Measurements from ENCODE around the gene SLC25A11.

SLC25A11 gene

GRCh38 chr17:4969551-4970173 is 29.8 kb upstream of the SLC25A11 start:
- Mint-ChIP-seq H3K27ac (no peak overlapping the region), H3K36me3 (ENCODE audit: low read depth) (peaks cover 50% of the 10 kb centered on the region)

GRCh38 chr17:4969047-4969550 is 29.3 kb upstream of the SLC25A11 start:
- Mint-ChIP-seq H3K27me3 (no peaks in the 10 kb centered on the region), H3K27ac (no peak overlapping the region), H3K9me3 (no peaks in the 10 kb centered on the region), H3K4me3 (no peak overlapping the region), H3K36me3 (ENCODE audit: low read depth) (peaks cover 45% of the 10 kb centered on the region), H3K4me1 (ENCODE audit: low read depth) (peaks cover 43% of the 10 kb centered on the region)

More at GRCh38 chr17:4969551-4970173, 29.8 kb upstream of the SLC25A11 start:
- Mint-ChIP-seq H3K27me3 (no peaks in the 10 kb centered on the region), H3K4me3 (no peak overlapping the region), H3K9me3 (no peaks in the 10 kb centered on the region), H3K4me1 (ENCODE audit: low read depth) (peaks cover 43% of the 10 kb centered on the region)

DNA sequence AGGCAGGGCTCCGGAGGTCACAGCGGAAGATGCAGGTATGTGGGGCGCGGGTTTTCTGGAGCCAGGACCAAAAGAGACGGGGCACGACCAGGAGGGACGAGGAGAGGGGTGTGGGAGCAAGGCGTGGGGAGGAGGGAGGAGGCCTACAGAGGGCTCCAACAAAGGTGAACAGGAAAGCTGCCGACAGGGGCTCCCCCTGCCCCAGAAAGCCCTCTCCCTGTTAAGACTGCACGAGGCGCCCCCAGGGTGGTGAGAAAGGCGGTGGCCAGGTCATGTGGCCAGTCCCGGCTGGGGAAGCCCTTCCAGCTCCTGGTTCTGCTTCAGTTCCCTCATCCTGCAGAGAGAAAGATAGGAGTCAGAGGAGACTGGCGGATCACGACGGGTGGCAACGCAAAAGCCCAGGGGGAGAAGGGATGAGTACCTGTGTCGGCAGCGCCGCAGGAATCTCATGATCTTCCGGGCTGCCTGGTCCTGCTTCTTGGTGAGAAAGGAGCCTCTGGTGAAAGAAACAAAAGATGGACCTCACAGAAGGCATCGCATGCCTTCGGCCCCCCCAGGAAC is 28.7 kb upstream of the SLC25A11 start:
- no peak overlapping the region for H3K4me3 Mint-ChIP-seq
- H3K36me3 Mint-ChIP-seq (ENCODE audit: low read depth): peaks cover 41% of the 10 kb centered on the region
- no peak overlapping the region for H3K27ac Mint-ChIP-seq
- no peaks in the 10 kb centered on the region for H3K9me3 Mint-ChIP-seq
- H3K4me1 Mint-ChIP-seq (ENCODE audit: low read depth): peaks cover 43% of the 10 kb centered on the region
- H3K27me3 Mint-ChIP-seq: no peaks in the 10 kb centered on the region

DNA sequence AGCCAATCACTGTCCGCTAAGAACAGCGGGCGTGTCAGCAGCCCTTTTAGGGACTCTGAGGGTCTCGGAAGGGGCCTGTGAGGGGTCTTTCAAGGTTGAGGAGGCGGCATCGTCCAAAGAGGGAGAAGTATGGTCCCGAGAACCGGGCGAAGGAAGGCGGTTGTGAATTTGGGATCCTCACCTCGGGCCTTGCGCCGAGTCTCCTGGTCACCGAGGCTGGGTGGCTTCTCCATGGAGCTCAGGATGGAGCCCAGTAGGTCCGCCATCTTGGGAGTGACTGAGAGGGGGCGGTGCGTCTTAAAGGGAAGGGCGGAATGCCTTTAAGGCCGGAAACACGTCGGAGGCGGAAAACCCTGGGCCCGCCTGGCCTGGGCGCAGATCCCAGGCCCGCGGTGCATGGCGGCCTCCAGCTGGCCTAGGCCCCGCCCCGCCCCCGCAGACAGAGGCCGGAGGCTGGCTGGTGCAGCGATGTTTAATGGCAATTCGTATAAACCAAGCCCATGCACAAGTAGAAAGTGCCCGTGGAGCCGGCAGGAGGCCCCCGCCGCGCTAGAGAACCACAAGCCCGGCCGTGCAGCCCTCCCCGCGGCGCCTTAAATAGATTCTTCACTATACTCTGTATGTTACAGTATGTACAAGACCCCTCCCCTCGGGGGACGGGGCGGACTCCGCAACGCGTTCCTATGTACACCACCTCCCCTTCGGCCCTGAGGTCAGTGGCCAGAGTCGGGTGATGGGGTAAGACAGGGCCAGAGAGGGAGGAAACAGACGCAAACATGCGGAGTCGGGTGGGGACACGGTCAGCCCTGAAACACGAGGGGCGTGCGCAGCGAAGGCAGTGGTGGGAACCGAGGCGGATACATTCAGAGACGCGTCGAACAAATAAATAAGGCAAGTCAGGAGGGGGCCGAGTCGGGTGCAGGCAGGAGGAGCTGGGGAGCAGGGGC is 28.0 kb upstream of the SLC25A11 start, which contains the start of gene SPAG7:
Gene SPAG7, minus strand, starts transcription at position 279 of the 947 bp plus-strand sequence. Its CDS starts 13 bp downstream, at position 266.
- Mint-ChIP-seq H3K4me3 (no peak within 1 kb of the TSS), H3K27me3 (no peaks in the 10 kb centered on the region), H3K9me3 (no peaks in the 10 kb centered on the region), H3K4me1 (ENCODE audit: low read depth) (peaks cover 43% of the 10 kb centered on the region), H3K27ac (peak within 1 kb of the TSS; percentile 87), H3K36me3 (ENCODE audit: low read depth) (peaks cover 36% of the 10 kb centered on the region)

- H3K4me3 Mint-ChIP-seq: no peak overlapping the region
- peaks cover 29% of the 10 kb centered on the region for H3K36me3 Mint-ChIP-seq (ENCODE audit: low read depth)
- H3K27ac Mint-ChIP-seq: no peak overlapping the region
Measured at GRCh38 chr17:4966844-4967538, 27.1 kb upstream of the SLC25A11 start.

DNA sequence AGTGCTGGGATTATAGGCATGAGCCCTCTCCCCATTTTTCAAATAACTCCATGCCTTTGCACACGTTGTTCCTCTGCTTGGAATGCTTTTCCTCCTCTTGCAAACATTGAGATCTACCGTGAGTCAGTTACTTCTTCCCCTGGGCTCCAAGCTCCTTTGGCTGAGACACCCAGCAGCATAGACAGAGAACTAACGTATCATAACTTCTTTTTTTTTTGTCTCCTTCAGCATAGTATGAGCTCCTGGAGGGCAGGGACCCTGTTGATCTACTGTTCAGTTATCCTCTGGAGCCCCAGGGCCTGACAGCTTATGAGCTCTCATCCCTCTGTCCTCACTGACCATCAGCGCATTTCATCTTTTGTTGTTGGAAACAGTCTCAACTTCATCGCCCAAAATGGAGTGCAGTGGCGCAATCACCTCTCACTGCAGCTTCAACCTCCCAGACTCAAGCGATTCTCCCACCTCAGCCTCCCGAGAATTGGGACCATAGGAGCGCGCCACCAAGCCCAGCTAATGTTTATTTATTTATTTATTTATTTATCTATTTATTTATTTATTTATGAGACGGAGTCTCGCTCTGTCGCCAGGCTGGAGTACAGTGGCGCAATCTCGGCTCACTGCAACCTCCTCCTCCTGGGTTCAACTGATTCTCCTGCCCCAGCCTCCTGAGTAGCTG is 25.6 kb upstream of the SLC25A11 start:
- no peaks in the 10 kb centered on the region for H3K27me3 Mint-ChIP-seq
- peaks cover 24% of the 10 kb centered on the region for H3K36me3 Mint-ChIP-seq (ENCODE audit: low read depth)
- peaks cover 34% of the 10 kb centered on the region for H3K4me1 Mint-ChIP-seq (ENCODE audit: low read depth)
- H3K27ac Mint-ChIP-seq: peak overlapping the region; percentile 38
- H3K4me3 Mint-ChIP-seq: no peak overlapping the region
- no peaks in the 10 kb centered on the region for H3K9me3 Mint-ChIP-seq

More at GRCh38 chr17:4966844-4967538, 27.1 kb upstream of the SLC25A11 start:
- Mint-ChIP-seq H3K9me3 (no peaks in the 10 kb centered on the region), H3K4me1 (ENCODE audit: low read depth) (peaks cover 43% of the 10 kb centered on the region), H3K27me3 (no peaks in the 10 kb centered on the region)

DNA sequence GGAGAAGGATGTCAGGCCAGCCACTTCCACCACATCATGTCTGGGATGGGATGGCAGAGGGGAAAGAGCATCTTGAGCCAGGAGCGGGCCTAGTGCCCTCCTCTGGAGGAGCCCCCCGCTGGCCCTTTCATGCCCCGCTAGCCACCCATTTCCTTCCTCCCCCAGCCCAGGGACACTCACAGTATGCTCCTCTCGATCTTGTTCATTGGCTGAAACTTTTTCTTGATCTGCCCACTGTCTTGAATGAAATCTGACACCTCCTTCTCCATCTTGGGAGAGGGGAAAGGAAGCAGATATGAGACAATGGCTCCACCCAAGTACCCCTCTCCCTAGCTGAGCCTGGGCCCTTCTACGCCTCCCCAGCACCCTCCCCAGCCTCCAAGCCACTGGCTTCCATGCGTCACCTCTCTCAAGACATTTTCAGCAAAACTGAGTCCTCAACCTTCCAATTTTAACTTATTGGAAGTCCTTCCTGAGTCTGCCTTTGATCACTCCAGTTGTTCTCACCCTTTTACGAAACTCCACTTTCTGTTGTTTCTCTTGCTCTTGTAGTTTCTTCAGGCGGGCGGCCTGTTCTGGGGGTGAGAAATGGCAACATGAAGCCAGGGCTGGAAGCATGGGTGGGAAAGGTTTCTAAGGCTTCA is 20.6 kb upstream of the SLC25A11 start:
- Mint-ChIP-seq H3K36me3 (ENCODE audit: low read depth) (peaks cover 15% of the 10 kb centered on the region), H3K27me3 (no peaks in the 10 kb centered on the region), H3K4me3 (no peak overlapping the region), H3K4me1 (ENCODE audit: low read depth) (peaks cover 12% of the 10 kb centered on the region), H3K27ac (no peak overlapping the region), H3K9me3 (no peaks in the 10 kb centered on the region)

DNA sequence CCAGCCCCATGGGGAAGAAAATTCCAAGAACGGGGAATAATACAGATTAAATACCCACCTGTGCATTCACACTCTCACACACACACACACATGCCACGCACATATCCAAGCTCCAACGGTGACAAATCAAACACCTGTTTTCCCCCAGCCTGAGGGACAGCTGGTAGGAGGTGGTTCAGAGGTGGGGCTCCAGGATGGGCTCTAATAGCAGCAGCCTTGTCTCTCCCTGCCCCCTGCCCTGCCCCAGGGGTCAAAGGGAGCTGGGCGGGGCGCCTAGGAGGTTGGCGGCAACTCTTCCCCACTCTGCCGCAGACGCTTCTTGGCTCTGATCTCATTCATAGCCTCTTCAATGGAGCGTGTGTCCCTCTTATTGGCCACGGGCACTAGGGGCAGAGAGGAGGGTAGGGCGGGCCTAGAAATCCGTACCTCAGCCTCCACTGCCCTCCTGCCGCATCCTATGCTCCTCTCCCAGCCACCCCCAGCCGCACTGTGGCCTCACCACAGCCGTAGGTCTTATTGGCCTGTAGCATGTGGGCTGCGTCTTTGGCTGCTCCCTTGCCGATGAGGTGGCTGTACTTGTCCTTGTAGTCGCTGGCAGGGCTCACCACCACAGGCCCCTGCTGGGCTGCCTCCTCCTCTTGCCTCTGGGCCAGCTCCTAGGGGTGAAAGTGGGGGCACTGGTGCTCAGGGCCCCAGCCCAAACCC is 19.6 kb upstream of the SLC25A11 start:
- Mint-ChIP-seq H3K4me3 (no peak overlapping the region), H3K27ac (no peak overlapping the region), H3K36me3 (ENCODE audit: low read depth) (peaks cover 10% of the 10 kb centered on the region), H3K4me1 (ENCODE audit: low read depth) (peaks cover 8% of the 10 kb centered on the region), H3K9me3 (no peaks in the 10 kb centered on the region), H3K27me3 (no peaks in the 10 kb centered on the region)

GRCh38 chr17:4958102-4958501 is 18.3 kb upstream of the SLC25A11 start:
- Mint-ChIP-seq H3K4me3 (no peak overlapping the region), H3K9me3 (no peaks in the 10 kb centered on the region), H3K27me3 (no peaks in the 10 kb centered on the region), H3K4me1 (ENCODE audit: low read depth) (peaks cover 8% of the 10 kb centered on the region), H3K36me3 (ENCODE audit: low read depth) (peaks cover 10% of the 10 kb centered on the region), H3K27ac (no peak overlapping the region)

- Mint-ChIP-seq H3K27ac (no peak overlapping the region), H3K4me3 (no peak overlapping the region)
Measured at GRCh38 chr17:4956493-4957061, 16.7 kb upstream of the SLC25A11 start.

GRCh38 chr17:4955091-4955490 is 15.2 kb upstream of the SLC25A11 start:
- no peaks in the 10 kb centered on the region for H3K36me3 Mint-ChIP-seq (ENCODE audit: low read depth)

More at GRCh38 chr17:4956493-4957061, 16.7 kb upstream of the SLC25A11 start:
- peaks cover 12% of the 10 kb centered on the region for H3K4me1 Mint-ChIP-seq (ENCODE audit: low read depth)
- H3K27me3 Mint-ChIP-seq: no peaks in the 10 kb centered on the region
- H3K36me3 Mint-ChIP-seq (ENCODE audit: low read depth): peaks cover 7% of the 10 kb centered on the region
- H3K9me3 Mint-ChIP-seq: no peaks in the 10 kb centered on the region

DNA sequence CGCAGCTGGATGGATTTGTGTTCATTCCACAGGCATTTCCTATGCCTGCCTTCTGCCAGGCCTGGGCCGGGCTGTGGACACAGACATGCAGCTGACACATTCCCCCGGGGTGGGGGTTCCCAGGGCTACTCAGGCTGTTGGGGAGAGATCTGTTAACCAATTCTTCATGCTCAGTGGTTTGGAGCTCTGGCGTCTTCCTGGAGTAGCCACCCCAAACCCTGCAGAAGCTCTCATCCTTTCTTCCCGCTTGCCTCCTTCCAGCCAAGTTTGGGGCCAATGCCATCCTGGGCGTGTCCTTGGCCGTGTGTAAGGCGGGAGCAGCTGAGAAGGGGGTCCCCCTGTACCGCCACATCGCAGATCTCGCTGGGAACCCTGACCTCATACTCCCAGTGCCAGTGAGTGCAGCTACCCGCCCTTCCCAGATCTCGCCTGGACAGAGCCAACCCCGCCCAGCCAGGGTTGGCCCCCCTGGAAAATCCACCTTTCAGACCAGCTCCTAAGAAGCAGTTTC is 13.7 kb upstream of the SLC25A11 start:
- Mint-ChIP-seq H3K27me3 (no peaks in the 10 kb centered on the region), H3K4me1 (ENCODE audit: low read depth) (peaks cover 26% of the 10 kb centered on the region), H3K27ac (no peak overlapping the region), H3K4me3 (no peak overlapping the region), H3K9me3 (no peaks in the 10 kb centered on the region), H3K36me3 (ENCODE audit: low read depth) (no peaks in the 10 kb centered on the region)

More at GRCh38 chr17:4955091-4955490, 15.2 kb upstream of the SLC25A11 start:
- Mint-ChIP-seq H3K27ac (no peak overlapping the region), H3K4me3 (no peak overlapping the region), H3K4me1 (ENCODE audit: low read depth) (peaks cover 26% of the 10 kb centered on the region), H3K9me3 (no peaks in the 10 kb centered on the region), H3K27me3 (no peaks in the 10 kb centered on the region)

DNA sequence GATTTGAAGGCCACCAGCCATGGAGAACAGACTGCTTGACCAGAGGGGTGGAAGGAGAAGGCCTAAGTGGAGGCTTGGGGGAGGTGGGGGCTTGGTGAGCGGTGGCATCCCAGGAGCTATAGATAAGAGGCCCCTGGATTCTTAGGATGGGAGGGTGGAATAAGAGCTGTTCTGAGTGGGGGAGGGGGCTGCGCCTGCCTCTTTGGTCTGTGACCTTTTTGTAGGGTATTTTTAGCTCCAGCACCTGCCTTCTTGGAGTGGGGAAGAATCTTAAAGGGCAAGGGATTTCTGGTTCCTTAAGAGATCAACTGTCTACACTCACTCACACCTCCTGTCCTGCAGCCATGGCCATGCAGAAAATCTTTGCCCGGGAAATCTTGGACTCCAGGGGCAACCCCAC is 11.6 kb upstream of the SLC25A11 start:
- Mint-ChIP-seq H3K9me3 (no peaks in the 10 kb centered on the region), H3K27me3 (no peaks in the 10 kb centered on the region), H3K36me3 (ENCODE audit: low read depth) (peaks cover 12% of the 10 kb centered on the region), H3K4me1 (ENCODE audit: low read depth) (peaks cover 29% of the 10 kb centered on the region), H3K4me3 (peak overlapping the region; percentile 86), H3K27ac (peak overlapping the region; percentile 96)
